CD4-positive, alpha-beta T cell (primary cell): ENCODE measurements around the gene BBS4. TPM values are rescaled to one million over a fixed set of nuclear protein-coding genes. Genes with fewer than 3 reads are reported as not detected.

Experiments used
- ATAC-seq: fragments of 200-7000 bp; cut with Tn5 transposase; one replicate; pipeline ENCODE4 v1.10.0; 2022; ENCODE audit warnings: mild to moderate bottlenecking; ENCODE audit not compliant: poor library complexity
- CTCF ChIA-PET: fragments of 350-600 bp; sonication (Branson Sonifier 250); formaldehyde crosslinking; loops from one replicate; lab custom pipeline; 2021; ENCODE audit warnings: antibody characterized with exemption, inconsistent platforms; lab: Charles Lee
- POLR2A ChIA-PET: fragments of 350-600 bp; sonication (Branson Sonifier 250); formaldehyde crosslinking; loops from one replicate; lab custom pipeline; 2021; ENCODE audit warnings: antibody characterized with exemption, inconsistent platforms; lab: Charles Lee
- DNase-seq, 14 experiments: peaks; one replicate each; pipeline ENCODE4 v3.0.0-alpha.2; 2013 to 2020; ENCODE audit warnings: mixed read lengths in 2 of 14
- H3K27ac ChIP-seq, 2 donors: one replicate each; pipeline versions ENCODE4 v1.5.1 to v1.7.0; 2013; ENCODE audit warnings: low read length in 2 of 2, low read depth in 1 of 2, mild to moderate bottlenecking in 1 of 2
- H3K27me3 ChIP-seq, 2 experiments: 1 replicate in 1 of 2; 2 replicates in 1 of 2; pipeline versions ENCODE4 v1.6.1 to v1.7.0; 2013; ENCODE audit warnings: low read length in 2 of 2, control low read depth in 1 of 2, mild to moderate bottlenecking in 1 of 2, moderate library complexity in 1 of 2; ENCODE audit not compliant: insufficient read depth in 2 of 2, control insufficient read depth in 1 of 2
- H3K36me3 ChIP-seq: one replicate; pipeline ENCODE4 v1.6.1; 2013; ENCODE audit warnings: low read length, control low read depth; ENCODE audit not compliant: insufficient read depth
- H3K4me1 ChIP-seq: one replicate; pipeline ENCODE4 v1.6.1; 2013; ENCODE audit warnings: low read length, control low read depth; ENCODE audit not compliant: insufficient read depth
- H3K4me3 ChIP-seq: one replicate; pipeline ENCODE4 v1.5.1; 2013; ENCODE audit warnings: mild to moderate bottlenecking, low read length, moderate library complexity
- H3K9me3 ChIP-seq, 2 experiments: 1 replicate in 1 of 2; 2 replicates in 1 of 2; pipeline versions ENCODE4 v1.6.1 to v1.7.0; 2013; ENCODE audit warnings: low read length in 2 of 2, mild to moderate bottlenecking in 2 of 2, control low read depth in 1 of 2, moderate library complexity in 1 of 2; ENCODE audit not compliant: control insufficient read depth in 1 of 2, insufficient read depth in 1 of 2
- H3K27ac Mint-ChIP-seq: one replicate; pipeline ENCODE4 v1.8.0; 2020; ENCODE audit warnings: mixed read lengths
- H3K27me3 Mint-ChIP-seq: one replicate; pipeline ENCODE4 v1.8.0; 2021; ENCODE audit warnings: mixed read lengths
- H3K36me3 Mint-ChIP-seq: one replicate; pipeline ENCODE4 v1.8.0; 2021; ENCODE audit warnings: low read depth, mixed read lengths
- H3K4me1 Mint-ChIP-seq: one replicate; pipeline ENCODE4 v1.8.0; 2021; ENCODE audit warnings: low read depth, mixed read lengths
- H3K4me3 Mint-ChIP-seq: one replicate; pipeline ENCODE4 v1.8.0; 2020; ENCODE audit warnings: mild to moderate bottlenecking, mixed read lengths
- H3K9me3 Mint-ChIP-seq: one replicate; pipeline ENCODE4 v1.8.0; 2020; ENCODE audit warnings: mixed read lengths
- intact Hi-C, 2 experiments: fragments of 100-400 bp; cut with DNase I in 1 of 2; cut with micrococcal nuclease in 1 of 2; formaldehyde crosslinking; loops; one replicate each; pipeline versions ENCODE4 v1.15.1 to v1.9.0; 2023 to 2025; cut with DNase I, micrococcal nuclease
- total RNA-seq, 174 experiments: library from RNA in 2 of 174; stranded (reverse) in 2 of 174; gene quantifications; one replicate each; pipeline ENCODE4 v1.2.3 and lab custom pipeline; 2021 to 2026
- TF ChIP-seq, protein P1 (sequence below): fragments of 200-600 bp; IDR thresholded peaks from one replicate; pipeline ENCODE4 v1.8.0; 2022; ENCODE audit warnings: antibody characterized with exemption, mild to moderate bottlenecking

The BBS4 gene
- total RNA-seq, 2 experiments from 2014 or later = 8.6 to 12.8 TPM

DNA sequence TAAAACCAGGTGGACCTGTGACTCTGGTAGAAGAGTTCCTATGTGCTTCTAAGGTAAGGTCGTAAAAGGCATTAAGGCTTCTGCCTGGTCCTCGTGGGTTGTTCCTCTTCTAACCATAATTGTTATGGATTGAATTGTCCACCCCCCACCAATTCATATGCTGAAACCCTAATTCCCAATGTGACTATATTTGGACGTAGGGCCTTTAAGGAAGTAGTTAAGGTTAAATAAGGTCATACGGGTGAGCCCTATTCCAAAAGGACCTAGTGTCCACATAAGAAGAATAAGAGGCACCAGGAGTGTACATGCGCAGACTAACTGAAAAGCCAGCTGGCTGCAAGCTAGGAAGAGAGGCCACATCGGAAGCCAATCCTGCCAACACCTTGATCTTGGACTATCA lies 95.6 kb downstream of the BBS4 start:
- Mint-ChIP-seq H3K4me3 (peak overlapping the region; percentile 75), H3K9me3 (no peaks in the 10 kb centered on the region), H3K27ac (peak overlapping the region; percentile 40), H3K27me3 (no peaks in the 10 kb centered on the region), H3K4me1 (peaks cover 61% of the 10 kb centered on the region), H3K36me3 (peaks cover 53% of the 10 kb centered on the region)
- ChIA-PET POLR2A (no interaction called here), CTCF (no interaction called here)
- TF ChIP-seq, protein P1, sequence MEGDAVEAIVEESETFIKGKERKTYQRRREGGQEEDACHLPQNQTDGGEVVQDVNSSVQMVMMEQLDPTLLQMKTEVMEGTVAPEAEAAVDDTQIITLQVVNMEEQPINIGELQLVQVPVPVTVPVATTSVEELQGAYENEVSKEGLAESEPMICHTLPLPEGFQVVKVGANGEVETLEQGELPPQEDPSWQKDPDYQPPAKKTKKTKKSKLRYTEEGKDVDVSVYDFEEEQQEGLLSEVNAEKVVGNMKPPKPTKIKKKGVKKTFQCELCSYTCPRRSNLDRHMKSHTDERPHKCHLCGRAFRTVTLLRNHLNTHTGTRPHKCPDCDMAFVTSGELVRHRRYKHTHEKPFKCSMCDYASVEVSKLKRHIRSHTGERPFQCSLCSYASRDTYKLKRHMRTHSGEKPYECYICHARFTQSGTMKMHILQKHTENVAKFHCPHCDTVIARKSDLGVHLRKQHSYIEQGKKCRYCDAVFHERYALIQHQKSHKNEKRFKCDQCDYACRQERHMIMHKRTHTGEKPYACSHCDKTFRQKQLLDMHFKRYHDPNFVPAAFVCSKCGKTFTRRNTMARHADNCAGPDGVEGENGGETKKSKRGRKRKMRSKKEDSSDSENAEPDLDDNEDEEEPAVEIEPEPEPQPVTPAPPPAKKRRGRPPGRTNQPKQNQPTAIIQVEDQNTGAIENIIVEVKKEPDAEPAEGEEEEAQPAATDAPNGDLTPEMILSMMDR = no peak
- Histone ChIP-seq H3K27ac (no peak overlapping the region), H3K9me3 (no peaks in the 10 kb centered on the region), H3K4me3 (no peak overlapping the region), H3K36me3 (peaks cover 20% of the 10 kb centered on the region), H3K27me3 (no peaks in the 10 kb centered on the region), H3K4me1 (peaks cover 46% of the 10 kb centered on the region)
- ATAC-seq (no peak), DNase-seq (no peak)
- intact Hi-C loops = loop anchor here (5.0 to 10.0 kb wide), 7 partner anchors 59 to 1681 kb away; partner anchors contain the start of genes ARIH1 (in 1 of the 2), MYO9A (in 1 of the 2), NPTN (in 1 of the 2) and SENP8 (in 1 of the 2)

DNA sequence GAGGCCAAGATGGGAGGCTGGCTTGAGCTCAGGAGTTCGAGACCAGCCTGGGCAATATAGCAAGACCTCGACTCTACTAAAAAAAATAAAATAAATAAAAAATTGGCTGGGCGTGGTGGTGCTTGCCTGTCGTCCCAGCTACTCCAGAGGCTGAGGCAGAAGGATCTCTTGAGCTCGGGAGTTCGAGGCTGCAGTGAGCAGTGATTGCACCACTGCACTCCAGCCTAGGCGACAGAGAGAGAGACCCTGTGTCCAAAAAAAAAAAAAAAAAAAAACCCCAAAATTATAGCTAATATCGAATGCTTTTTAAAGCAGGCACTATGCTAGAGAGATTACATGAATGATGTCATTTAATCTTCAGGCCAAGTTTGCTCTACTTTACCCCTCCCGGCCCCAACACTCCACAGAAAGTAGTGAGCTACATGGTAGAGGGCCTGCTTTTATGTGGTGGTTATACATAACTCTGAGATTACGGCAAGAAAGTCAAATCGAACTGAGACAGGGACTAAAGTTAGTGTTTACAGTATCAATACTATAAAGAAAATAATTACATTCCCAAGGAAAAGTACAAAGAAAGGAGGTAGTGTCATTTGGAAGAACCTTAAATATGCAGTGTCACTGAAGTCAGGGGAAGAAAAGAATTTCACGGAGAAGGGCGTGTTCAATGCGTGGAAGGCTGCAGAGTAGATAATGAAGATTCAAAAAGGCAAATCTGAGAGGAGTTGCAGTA lies 96.4 kb downstream of the BBS4 start:
- POLR2A ChIA-PET = interaction anchor here (1.0 to 2.1 kb wide), 4 partner anchors 47 to 97 kb away, joined by 3 to 7 read pairs (median 6); partner anchors contain the start of genes BBS4 and HIGD2B
- peak overlapping the region; percentile 87 for H3K27ac Mint-ChIP-seq
- H3K9me3 Mint-ChIP-seq = no peaks in the 10 kb centered on the region
- H3K4me1 ChIP-seq = peaks cover 50% of the 10 kb centered on the region
- peak overlapping the region; percentile 92 for H3K4me3 Mint-ChIP-seq
- peaks cover 45% of the 10 kb centered on the region for H3K36me3 Mint-ChIP-seq
- H3K4me3 ChIP-seq = peak overlapping the region; percentile 94
- peaks cover 57% of the 10 kb centered on the region for H3K4me1 Mint-ChIP-seq
- no peaks in the 10 kb centered on the region for H3K27me3 ChIP-seq
- ATAC-seq = no peak
- intact Hi-C loops = loop anchor here (1.0 to 10.0 kb wide), 9 partner anchors 42 to 1680 kb away; partner anchors contain the start of genes BBS4 (in 2 of the 2), HIGD2B (in 2 of the 2), ARIH1 (in 1 of the 2) and MYO9A (in 1 of the 2)
- peak in 2 of 14 experiments; percentile 24 to 31 for DNase-seq
- peak overlapping the region in 1 of 2 donors; percentile 93 for H3K27ac ChIP-seq
- H3K36me3 ChIP-seq = peaks cover 17% of the 10 kb centered on the region
- CTCF ChIA-PET = interaction anchor here (0.6 kb wide), 1 partner anchor 1145 kb away, joined by 4 read pairs; no protein-coding TSS in a partner anchor
- no peaks in the 10 kb centered on the region for H3K27me3 Mint-ChIP-seq
- no peaks in the 10 kb centered on the region for H3K9me3 ChIP-seq
- TF ChIP-seq, protein P1 = no peak

DNA sequence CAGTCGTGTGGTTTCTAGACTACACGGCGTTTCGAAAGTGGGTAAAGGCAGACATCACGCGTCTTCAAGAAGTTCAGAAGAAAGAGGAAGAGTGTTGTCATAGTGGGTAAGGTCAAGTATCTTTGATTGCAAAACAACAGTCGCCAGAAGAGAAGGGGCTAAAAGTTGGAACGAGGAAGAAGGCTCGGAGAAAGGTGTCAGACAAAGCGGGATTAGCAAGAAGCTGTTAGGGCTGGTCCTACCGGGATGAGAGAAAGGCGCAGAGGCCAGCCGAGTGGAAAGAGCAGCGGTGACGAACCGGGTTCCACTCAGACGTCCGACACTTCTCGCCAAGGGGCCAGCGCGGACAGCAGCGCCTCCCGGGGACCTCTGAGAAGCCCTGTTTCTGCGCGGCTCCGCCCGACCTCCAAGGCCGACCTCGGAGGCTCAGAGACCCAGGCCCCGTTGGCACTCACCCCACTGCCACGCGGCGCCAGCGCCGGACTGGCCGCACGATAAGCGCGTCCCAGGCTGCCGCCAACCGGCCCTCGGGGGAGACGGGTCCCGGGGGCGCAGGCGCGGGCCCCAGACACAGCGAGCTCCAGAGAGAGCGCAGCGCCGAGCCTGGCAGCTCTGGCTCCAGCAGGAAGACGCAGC lies 97.1 kb downstream of the BBS4 start:
- Mint-ChIP-seq H3K9me3 (no peaks in the 10 kb centered on the region), H3K4me1 (peaks cover 55% of the 10 kb centered on the region), H3K27ac (peak overlapping the region; percentile 98), H3K4me3 (peak overlapping the region; percentile 96), H3K27me3 (no peaks in the 10 kb centered on the region), H3K36me3 (peaks cover 39% of the 10 kb centered on the region)
- Histone ChIP-seq H3K4me3 (peak overlapping the region; percentile 94), H3K36me3 (peaks cover 17% of the 10 kb centered on the region), H3K9me3 (no peaks in the 10 kb centered on the region), H3K27ac (peak overlapping the region; percentile 91 to 93), H3K27me3 (no peaks in the 10 kb centered on the region), H3K4me1 (peaks cover 50% of the 10 kb centered on the region)
- ChIA-PET CTCF (interaction anchor here (0.6 kb wide), 1 partner anchor 1144 kb away, joined by 4 read pairs; no protein-coding TSS in a partner anchor), POLR2A (interaction anchor here (0.7 to 2.1 kb wide), 9 partner anchors 26 to 850 kb away, joined by 3 to 7 read pairs (median 4); partner anchors contain the start of genes BBS4, HIGD2B, NEO1 and NPTN)
- TF ChIP-seq, protein P1 = no peak
- intact Hi-C loops = loop anchor here (1.0 to 10.0 kb wide), 9 partner anchors 43 to 1679 kb away; partner anchors contain the start of genes BBS4 (in 2 of the 2), HIGD2B (in 2 of the 2), ARIH1 (in 1 of the 2) and MYO9A (in 1 of the 2)
- ATAC-seq = peak; percentile 12
- DNase-seq = peak in 6 of 14 experiments; percentile 12 to 77 (median 43)
